HepG2 (cell line): Measurements from ENCODE around the gene BAIAP2L2. TPM values are rescaled to one million over a fixed set of nuclear protein-coding genes. Genes with fewer than 3 reads are reported as not detected.
A peak's percentile ranks its signal among the peaks of the same experiment; 100 is the strongest.

Experiments used
- AHDC1 ChIP-seq: sonication (generic); formaldehyde crosslinking; IDR thresholded peaks from 2 replicates; pipeline ENCODE4 v1.5.1; 2020; ENCODE audit warnings: mild to moderate bottlenecking, missing genetic modification reagents, borderline replicate concordance
- BRF2 ChIP-seq: sonication (generic); formaldehyde crosslinking; IDR thresholded peaks from 2 replicates; pipeline ENCODE4 v1.8.1; 2022; ENCODE audit warnings: mild to moderate bottlenecking, missing genetic modification reagents
- GFI1 ChIP-seq: sonication (generic); formaldehyde crosslinking; IDR thresholded peaks from 2 replicates; pipeline ENCODE4 v1.5.0; 2020; ENCODE audit warnings: missing genetic modification reagents, mild to moderate bottlenecking, borderline replicate concordance
- NR2F2 ChIP-seq: IDR thresholded peaks from 2 replicates; pipeline ENCODE4 v1.6.1; 2012; ENCODE audit warnings: low read depth, inconsistent platforms, borderline replicate concordance
- RAD51 ChIP-seq: fragments of 450-650 bp; IDR thresholded peaks from 2 replicates; pipeline ENCODE4 v1.6.1; 2016; ENCODE audit warnings: borderline replicate concordance
- REL ChIP-seq: sonication (generic); formaldehyde crosslinking; conservative IDR thresholded peaks from 2 replicates; pipeline ENCODE4 v1.8.0; 2022; ENCODE audit warnings: mild to moderate bottlenecking, missing genetic modification reagents, moderate library complexity
- SKI ChIP-seq: fragments of 450-650 bp; IDR thresholded peaks from one replicate; pipeline ENCODE4 v1.6.1; 2018; ENCODE audit warnings: mild to moderate bottlenecking; ENCODE audit not compliant: partially characterized antibody
- SMAD3 ChIP-seq: sonication (generic); formaldehyde crosslinking; IDR thresholded peaks from 2 replicates; pipeline ENCODE4 v1.4.0; 2020; ENCODE audit warnings: missing genetic modification reagents
- SMARCC2 ChIP-seq: fragments of 450-650 bp; IDR thresholded peaks from 2 replicates; pipeline ENCODE4 v1.6.1; 2017; ENCODE audit warnings: antibody characterized with exemption, mild to moderate bottlenecking
- SRSF9 ChIP-seq: fragments of 200-400 bp; formaldehyde crosslinking; IDR thresholded peaks from 2 replicates; pipeline ENCODE4 v1.6.1; 2018; ENCODE audit warnings: borderline replicate concordance, mild to moderate bottlenecking, low read depth, low read length; ENCODE audit not compliant: insufficient read depth, poor library complexity, severe bottlenecking
- STAG1 ChIP-seq: sonication (generic); formaldehyde crosslinking; IDR thresholded peaks from 2 replicates; pipeline ENCODE4 v1.4.0; 2020; ENCODE audit warnings: missing genetic modification reagents
- ZBTB3 ChIP-seq: sonication (generic); formaldehyde crosslinking; IDR thresholded peaks from 2 replicates; pipeline ENCODE4 v1.4.0; 2020; ENCODE audit warnings: low read depth, mild to moderate bottlenecking, moderate library complexity, missing genetic modification reagents, borderline replicate concordance
- ZBTB42 ChIP-seq: sonication (generic); formaldehyde crosslinking; IDR thresholded peaks from 2 replicates; pipeline ENCODE4 v1.5.0; 2020; ENCODE audit warnings: mild to moderate bottlenecking, missing genetic modification reagents
- ZKSCAN8 ChIP-seq: IDR thresholded peaks from 2 replicates; pipeline ENCODE4 v1.6.1; 2016; ENCODE audit warnings: borderline replicate concordance, missing genetic modification reagents, missing compliant biosample characterization
- ZNF598 ChIP-seq: sonication (generic); formaldehyde crosslinking; IDR thresholded peaks from 2 replicates; pipeline ENCODE4 v1.5.1; 2020; ENCODE audit warnings: mild to moderate bottlenecking, missing genetic modification reagents, borderline replicate concordance
- ZNF660 ChIP-seq: sonication (generic); formaldehyde crosslinking; IDR thresholded peaks from 2 replicates; pipeline ENCODE4 v1.5.1; 2020; ENCODE audit warnings: mild to moderate bottlenecking, low read depth, missing genetic modification reagents, borderline replicate concordance
- polyA plus RNA-seq, 8 experiments: library from polyadenylated mRNA; depleted of rRNA in 3 of 8; stranded (reverse) in 7 of 8; unstranded in 1 of 8; fragments of >200 nt; fragmentation: Illumina TruSeq in 4 of 8; extraction: Trizol in 4 of 8; gene quantifications; 2 replicates each; pipeline versions ENCODE4 v1.2.1 to v1.2.3, GENCODE V29; 2011 to 2016; ENCODE audit warnings: low read depth in 4 of 8, missing spikeins in 1 of 8, mixed read lengths in 1 of 8; ENCODE audit not compliant: insufficient read depth in 1 of 8
- total RNA-seq, 5 experiments: library from RNA; depleted of rRNA; stranded (reverse); fragments of >200 nt; fragmentation: Illumina TruSeq; extraction: Trizol; gene quantifications; 2 replicates each; pipeline ENCODE4 v1.2.3, GENCODE V29; 2016; ENCODE audit warnings: low read depth in 1 of 5
- TF ChIP-seq, protein P1 (sequence below): sonication (generic); formaldehyde crosslinking; IDR thresholded peaks from 2 replicates; pipeline ENCODE4 v1.5.1; 2020; ENCODE audit warnings: missing genetic modification reagents, mild to moderate bottlenecking, borderline replicate concordance
- TF ChIP-seq, protein P2 (sequence below): sonication (generic); formaldehyde crosslinking; IDR thresholded peaks from 2 replicates; pipeline ENCODE4 v1.4.0; 2020; ENCODE audit warnings: mild to moderate bottlenecking, missing genetic modification reagents

The BAIAP2L2 gene
- total and polyA plus RNA-seq, 2 of the 13 experiments (the other 11 are each of a cell fraction or from before 2014, with no cell fraction given), result 4.4 to 7.5 TPM

- no peak for TF ChIP-seq ZBTB3 (CRISPR knock-in tag)
- no peak for TF ChIP-seq SRSF9
- TF ChIP-seq ZBTB42 (CRISPR knock-in tag), result peak; percentile 90
- TF ChIP-seq STAG1 (CRISPR knock-in tag), result 0 out of 2 replicates have a peak, but pooled peaks have one; percentile 5
- TF ChIP-seq AHDC1 (CRISPR knock-in tag), result no peak
- TF ChIP-seq ZNF660 (CRISPR knock-in tag), result no peak
- no peak for TF ChIP-seq REL
- TF ChIP-seq SMARCC2, result no peak
- TF ChIP-seq ZKSCAN8 (CRISPR knock-in tag), result peak; percentile 25; the same call in 1 of the 2 replicates
- TF ChIP-seq SMAD3 (CRISPR knock-in tag), result no peak
- TF ChIP-seq, protein P1, sequence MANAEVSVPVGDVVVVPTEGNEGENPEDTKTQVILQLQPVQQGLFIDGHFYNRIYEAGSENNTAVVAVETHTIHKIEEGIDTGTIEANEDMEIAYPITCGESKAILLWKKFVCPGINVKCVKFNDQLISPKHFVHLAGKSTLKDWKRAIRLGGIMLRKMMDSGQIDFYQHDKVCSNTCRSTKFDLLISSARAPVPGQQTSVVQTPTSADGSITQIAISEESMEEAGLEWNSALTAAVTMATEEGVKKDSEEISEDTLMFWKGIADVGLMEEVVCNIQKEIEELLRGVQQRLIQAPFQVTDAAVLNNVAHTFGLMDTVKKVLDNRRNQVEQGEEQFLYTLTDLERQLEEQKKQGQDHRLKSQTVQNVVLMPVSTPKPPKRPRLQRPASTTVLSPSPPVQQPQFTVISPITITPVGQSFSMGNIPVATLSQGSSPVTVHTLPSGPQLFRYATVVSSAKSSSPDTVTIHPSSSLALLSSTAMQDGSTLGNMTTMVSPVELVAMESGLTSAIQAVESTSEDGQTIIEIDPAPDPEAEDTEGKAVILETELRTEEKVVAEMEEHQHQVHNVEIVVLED (CRISPR knock-in tag), result no peak
- no peak for TF ChIP-seq RAD51
- TF ChIP-seq GFI1, result peak; percentile 81
- TF ChIP-seq, protein P2, sequence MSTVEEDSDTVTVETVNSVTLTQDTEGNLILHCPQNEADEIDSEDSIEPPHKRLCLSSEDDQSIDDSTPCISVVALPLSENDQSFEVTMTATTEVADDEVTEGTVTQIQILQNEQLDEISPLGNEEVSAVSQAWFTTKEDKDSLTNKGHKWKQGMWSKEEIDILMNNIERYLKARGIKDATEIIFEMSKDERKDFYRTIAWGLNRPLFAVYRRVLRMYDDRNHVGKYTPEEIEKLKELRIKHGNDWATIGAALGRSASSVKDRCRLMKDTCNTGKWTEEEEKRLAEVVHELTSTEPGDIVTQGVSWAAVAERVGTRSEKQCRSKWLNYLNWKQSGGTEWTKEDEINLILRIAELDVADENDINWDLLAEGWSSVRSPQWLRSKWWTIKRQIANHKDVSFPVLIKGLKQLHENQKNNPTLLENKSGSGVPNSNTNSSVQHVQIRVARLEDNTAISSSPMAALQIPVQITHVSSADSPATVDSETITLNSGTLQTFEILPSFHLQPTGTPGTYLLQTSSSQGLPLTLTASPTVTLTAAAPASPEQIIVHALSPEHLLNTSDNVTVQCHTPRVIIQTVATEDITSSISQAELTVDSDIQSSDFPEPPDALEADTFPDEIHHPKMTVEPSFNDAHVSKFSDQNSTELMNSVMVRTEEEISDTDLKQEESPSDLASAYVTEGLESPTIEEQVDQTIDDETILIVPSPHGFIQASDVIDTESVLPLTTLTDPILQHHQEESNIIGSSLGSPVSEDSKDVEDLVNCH, result no peak
- TF ChIP-seq ZNF598, result no peak
- TF ChIP-seq NR2F2, result 0 out of 2 replicates have a peak, but pooled peaks have one; percentile 29
- TF ChIP-seq BRF2, result no peak
- peak; percentile 38 for TF ChIP-seq SKI
Observed at GRCh38 chr22:38107692-38108515, 2.6 kb downstream of the BAIAP2L2 start (continued).
